Stomach (tissue), 9 donors: ENCODE data around the gene RXYLT1. TPM values are rescaled to one million over a fixed set of nuclear protein-coding genes. Genes with fewer than 3 reads are reported as not detected.
"Not testable (repeated sequence)": the region's sequence is repeated elsewhere in the genome, so short reads cannot be mapped to it uniquely, and the experiment has no call there.

Experiments
- DNase-seq, 2 donors: peaks; one replicate each; pipeline versions ENCODE4 v3.0.0 to v3.0.0-alpha.2; 2013 to 2019
- H3K27ac ChIP-seq, 5 donors: fragments of 200-600 bp in 4 of 5; sonication (generic) in 4 of 5; one replicate each; pipeline ENCODE4 v1.5.1; 2013 to 2019; ENCODE audit warnings: mild to moderate bottlenecking in 1 of 5, moderate library complexity in 1 of 5
- H3K27me3 ChIP-seq, 3 donors: fragments of 200-600 bp; sonication (generic); one replicate each; pipeline ENCODE4 v1.5.1; 2017 to 2019; ENCODE audit warnings: mixed run types in 1 of 3
- H3K36me3 ChIP-seq, 4 donors: fragments of 200-600 bp; sonication (generic); 1 replicate in 3 of 4; 2 replicates in 1 of 4; pipeline ENCODE4 v1.5.1; 2016 to 2019
- H3K4me1 ChIP-seq, 4 donors: fragments of 200-600 bp; sonication (generic); one replicate each; pipeline ENCODE4 v1.5.1; 2016 to 2019
- H3K4me3 ChIP-seq, 4 donors: fragments of 200-600 bp; sonication (generic) in 3 of 4; one replicate each; pipeline ENCODE4 v1.5.1; 2016 to 2019; ENCODE audit warnings: mild to moderate bottlenecking in 1 of 4
- H3K9me3 ChIP-seq, 4 donors: fragments of 200-600 bp; sonication (generic); one replicate each; pipeline ENCODE4 v1.5.1; 2016 to 2019
- CTCF ChIP-seq, 7 experiments: fragments of 450-650 bp in 4 of 7; fragments of 200-600 bp in 3 of 7; sonication (generic) in 3 of 7; IDR thresholded peaks; one replicate each; pipeline ENCODE4 v1.5.1; 2016 to 2019; ENCODE audit warnings: antibody characterized with exemption in 7 of 7, control low read depth in 2 of 7, mild to moderate bottlenecking in 1 of 7
- EP300 ChIP-seq: sonication (generic); formaldehyde crosslinking; IDR thresholded peaks from one replicate; pipeline ENCODE4 v1.6.1; 2017; ENCODE audit warnings: antibody characterized with exemption
- POLR2A ChIP-seq, 4 donors: fragments of 450-650 bp; IDR thresholded peaks; one replicate each; pipeline ENCODE4 v1.6.1; 2016; ENCODE audit warnings: antibody characterized with exemption in 4 of 4, control low read depth in 2 of 4, mild to moderate bottlenecking in 1 of 4, moderate library complexity in 1 of 4
- POLR2AphosphoS5 ChIP-seq, 3 donors: sonication (generic); formaldehyde crosslinking; IDR thresholded peaks; one replicate each; pipeline ENCODE4 v1.6.1; 2016; ENCODE audit warnings: antibody characterized with exemption in 3 of 3
- WGBS, 5 donors: extraction: QIAGEN DNeasy Blood & Tissue Kit in 3 of 5; methylation state at CpG; one replicate each; pipeline versions ENCODE4 v1.1.5 to v1.1.7; 2013 to 2018; 5-methylcytosine and 5-hydroxymethylcytosine counted together
- intact Hi-C: fragments of 100-400 bp; cut with DNase I; formaldehyde crosslinking; loops from one replicate; pipeline ENCODE4 v1.15.1; 2023; ENCODE audit warnings: low total_unique reads
- polyA plus RNA-seq, 3 donors: library from polyadenylated mRNA; stranded (reverse); fragments of 200-250 nt; gene quantifications; one replicate each; pipeline ENCODE4 v1.2.3, GENCODE V29; 2013
- total RNA-seq, 5 donors: library from RNA; depleted of rRNA; stranded (reverse); fragments of >200 nt; gene quantifications; one replicate each; pipeline versions ENCODE4 v1.1.0 to v1.2.3, GENCODE V29; 2014 to 2016
- donor health status: healthy with polysubstance abuse.
- donor health status: Bipolar disorder and iron deficiency.
- donor health status: healthy.

Gene RXYLT1
- total and polyA plus RNA-seq, 8 donors = 4.5 to 33.0 (median 11.2) TPM

DNA sequence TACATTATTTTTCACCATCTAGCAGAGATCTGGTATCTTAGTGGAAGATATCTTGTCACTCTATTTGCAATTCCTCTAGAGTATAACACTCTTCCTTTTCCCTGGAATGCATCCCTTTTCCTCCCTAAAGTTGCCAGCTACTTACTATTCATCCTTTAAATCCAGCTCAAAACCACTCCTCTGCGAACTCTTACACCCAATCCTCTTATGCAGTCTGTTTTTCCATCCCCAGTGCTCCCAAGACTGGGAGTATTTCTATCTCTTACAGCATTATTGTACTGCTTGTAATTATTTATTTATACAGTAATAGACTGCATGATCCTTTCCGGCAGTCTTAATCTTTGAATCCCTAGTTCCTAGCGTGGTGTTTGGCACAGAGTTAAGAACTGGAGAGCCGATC is 61.9 kb downstream of the RXYLT1 start:
- no peaks in the 10 kb centered on the region for H3K9me3 ChIP-seq
- no peak for DNase-seq
- 33 to 46% (median 42%) methylated on average over 4 of the region's 4 CpGs for WGBS, 5 donors
- H3K27ac ChIP-seq = no peak overlapping the region
- TF ChIP-seq POLR2A (IDR thresholded peaks at IDR 0.05) = no peak
- no peak for TF ChIP-seq CTCF (IDR thresholded peaks at IDR 0.05)
- TF ChIP-seq EP300 = no peak
- TF ChIP-seq POLR2AphosphoS5 (IDR thresholded peaks at IDR 0.05) = no peak
- peaks cover 0 to 3% (median 0%) of the 10 kb centered on the region in 3 donors for H3K27me3 ChIP-seq
- intact Hi-C loops = loop anchor here (5.0 kb wide), 2 partner anchors 341 to 416 kb away; no protein-coding TSS in a partner anchor
- no peaks in the 10 kb centered on the region for H3K36me3 ChIP-seq
- H3K4me1 ChIP-seq = peaks cover 6 to 21% (median 13%) of the 10 kb centered on the region in 4 donors
- H3K4me3 ChIP-seq = no peak overlapping the region

DNA sequence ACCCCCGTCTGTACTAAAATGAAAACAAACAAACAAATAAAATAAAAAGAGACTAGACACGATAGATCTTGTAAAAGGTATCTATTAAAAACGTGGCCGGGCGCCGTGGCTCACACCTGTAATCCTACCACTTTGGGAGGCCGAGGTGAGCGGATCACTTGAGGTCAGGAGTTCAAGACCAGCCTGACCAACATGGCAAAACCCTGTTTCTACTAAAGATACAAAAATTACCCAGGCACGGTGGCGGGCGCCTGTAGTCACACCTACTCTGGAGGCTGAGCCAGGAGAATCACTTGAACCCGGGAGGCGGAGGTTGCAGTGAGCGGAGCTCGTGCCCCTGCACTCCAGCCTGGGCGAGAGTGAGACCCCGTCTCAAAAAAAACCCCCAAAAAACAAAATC is 63.0 kb downstream of the RXYLT1 start:
- not testable (repeated sequence) for H3K9me3 ChIP-seq, H3K27me3 ChIP-seq, H3K36me3 ChIP-seq, DNase-seq
- peaks cover 8 to 31% (median 17%) of the 10 kb centered on the region in 4 donors for H3K4me1 ChIP-seq
- 93 to 95% (median 94%) methylated on average over 17 of the region's 17 CpGs for WGBS, 5 donors
- peak overlapping the region in 1 of 4 donors; percentile 83 for H3K4me3 ChIP-seq
- H3K27ac ChIP-seq = peak overlapping the region in 2 of 5 donors; percentile 93 to 95
- intact Hi-C loops = loop anchor here (5.0 kb wide), 2 partner anchors 340 to 415 kb away; no protein-coding TSS in a partner anchor

DNA sequence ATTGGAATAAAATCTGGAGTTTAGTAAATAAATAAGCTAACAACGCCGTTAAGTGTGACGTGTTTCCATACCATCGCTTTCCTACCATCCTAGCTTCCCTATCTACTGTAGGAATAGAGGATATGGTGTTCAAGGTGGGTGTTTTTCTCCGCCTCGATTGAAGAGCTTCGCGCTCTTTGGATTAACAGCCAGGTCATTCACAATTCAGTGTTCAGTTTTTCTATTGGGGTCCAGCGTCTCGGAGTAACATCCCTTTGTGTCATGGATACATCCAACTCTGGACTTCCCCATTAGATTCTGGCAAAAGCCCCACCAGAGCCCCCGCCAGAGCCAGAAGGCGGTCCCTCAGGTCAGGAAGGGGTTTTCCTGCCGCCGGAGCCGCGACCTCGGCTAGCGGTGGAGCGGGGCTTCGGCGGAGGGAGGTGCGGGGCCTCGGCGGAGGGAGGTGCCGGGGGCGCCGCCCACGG is 63.6 kb downstream of the RXYLT1 start:
- no peak for DNase-seq
- Histone ChIP-seq H3K4me1 (peaks cover 8 to 36% (median 17%) of the 10 kb centered on the region in 4 donors), H3K9me3 (no peaks in the 10 kb centered on the region), H3K4me3 (peak overlapping the region; percentile 71 to 89 (median 78)), H3K36me3 (no peaks in the 10 kb centered on the region), H3K27me3 (peaks cover 0 to 3% (median 0%) of the 10 kb centered on the region in 3 donors), H3K27ac (peak overlapping the region; percentile 91 to 97 (median 93))
- TF ChIP-seq POLR2A (IDR thresholded peaks at IDR 0.05) (no peak), POLR2AphosphoS5 (IDR thresholded peaks at IDR 0.05) (no peak), EP300 (no peak), CTCF (IDR thresholded peaks at IDR 0.05) (no peak)
- 11 to 19% (median 13%) methylated on average over 17 to 28 of the region's 28 CpGs for WGBS, 5 donors
- intact Hi-C loops = loop anchor here (5.0 kb wide), 2 partner anchors 339 to 414 kb away; no protein-coding TSS in a partner anchor

GRCh38 chr12:63843721-63844390 is 64.1 kb downstream of the RXYLT1 start:
- peak; percentile 88 to 98 for DNase-seq
- Histone ChIP-seq H3K27me3 (peaks cover 0 to 3% (median 0%) of the 10 kb centered on the region in 3 donors), H3K4me1 (peaks cover 8 to 42% (median 17%) of the 10 kb centered on the region in 4 donors), H3K27ac (peak overlapping the region; percentile 91 to 97 (median 93)), H3K36me3 (no peaks in the 10 kb centered on the region), H3K9me3 (no peaks in the 10 kb centered on the region), H3K4me3 (peak overlapping the region; percentile 71 to 89 (median 78))
- no peak for TF ChIP-seq EP300
- peak; percentile 47 to 91 (median 78) for TF ChIP-seq POLR2AphosphoS5 (IDR thresholded peaks at IDR 0.05)
- TF ChIP-seq POLR2A (IDR thresholded peaks at IDR 0.05) = no peak
- TF ChIP-seq CTCF (IDR thresholded peaks at IDR 0.05) = peak in 5 of 7 experiments; percentile 75 to 95 (median 89)
- intact Hi-C loops = loop anchor here (5.0 kb wide), 2 partner anchors 338 to 413 kb away; no protein-coding TSS in a partner anchor
- WGBS, 5 donors = 0 to 1% (median 0%) methylated on average over 11 to 80 of the region's 80 CpGs
